Ovary (tissue), 3 donors: ENCODE results near the gene MPC1.

Source experiments
- CTCF ChIP-seq, 3 donors: fragments of 450-650 bp in 2 of 3; fragments of 200-600 bp in 1 of 3; IDR thresholded peaks; one replicate each; pipeline versions ENCODE4 v1.5.1 to v1.8.0; 2016 to 2022; ENCODE audit warnings: antibody characterized with exemption in 3 of 3, mild to moderate bottlenecking in 1 of 3
- EP300 ChIP-seq: sonication (generic); formaldehyde crosslinking; IDR thresholded peaks from one replicate; pipeline ENCODE4 v1.6.1; 2017; ENCODE audit warnings: antibody characterized with exemption
- POLR2A ChIP-seq: fragments of 450-650 bp; IDR thresholded peaks from one replicate; pipeline ENCODE4 v1.6.1; 2017; ENCODE audit warnings: antibody characterized with exemption, mild to moderate bottlenecking, moderate library complexity
- donor health status: DM: no; HTN: no; CAD: no.

DNA sequence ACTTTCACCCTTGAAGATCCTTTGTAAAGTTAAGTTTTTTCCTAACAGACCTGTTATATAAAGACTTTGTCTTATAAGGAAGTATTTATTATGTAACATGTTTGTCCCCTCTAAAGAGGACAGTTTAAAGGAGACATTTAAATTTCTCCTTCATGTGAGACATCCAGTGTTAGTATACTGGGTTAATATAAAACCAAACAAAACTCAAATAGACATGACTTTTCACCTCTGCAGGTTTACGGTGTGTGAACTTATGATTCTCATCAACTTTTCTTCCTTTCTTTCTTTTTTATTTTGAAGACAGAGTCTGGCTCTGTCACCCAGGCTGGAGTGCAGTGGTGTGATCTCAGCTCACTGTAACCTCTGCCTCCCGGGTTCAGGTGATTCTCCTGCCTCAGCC is 17.4 kb upstream of the MPC1 start:
- TF ChIP-seq CTCF (IDR thresholded peaks at IDR 0.05), result no peak
- no peak for TF ChIP-seq POLR2A
- TF ChIP-seq EP300, result no peak
